Suprapubic skin (tissue), 4 donors: Measurements from ENCODE around the gene NAP1L4. TPM values are rescaled to one million over a fixed set of nuclear protein-coding genes. Genes with fewer than 3 reads are reported as not detected.
A peak's percentile ranks its signal among the peaks of the same experiment; 100 is the strongest.

Experiments used
- DNase-seq, 2 donors: peaks; one replicate each; pipeline ENCODE4 v3.0.0-alpha.2; 2019; ENCODE audit warnings: low spot score in 2 of 2
- H3K27ac ChIP-seq: fragments of 200-600 bp; sonication (generic); one replicate; pipeline ENCODE4 v1.5.1; 2019
- H3K27me3 ChIP-seq: fragments of 200-600 bp; sonication (generic); one replicate; pipeline ENCODE4 v1.5.1; 2019
- H3K36me3 ChIP-seq: fragments of 200-600 bp; sonication (generic); one replicate; pipeline ENCODE4 v1.5.1; 2019
- H3K4me1 ChIP-seq: fragments of 200-600 bp; sonication (generic); one replicate; pipeline ENCODE4 v1.5.1; 2019
- H3K4me3 ChIP-seq: fragments of 200-600 bp; sonication (generic); one replicate; pipeline ENCODE4 v1.5.1; 2019; ENCODE audit warnings: mild to moderate bottlenecking
- H3K9me3 ChIP-seq: fragments of 200-600 bp; sonication (generic); one replicate; pipeline ENCODE4 v1.5.1; 2019
- EP300 ChIP-seq: sonication (generic); formaldehyde crosslinking; IDR thresholded peaks from one replicate; pipeline ENCODE4 v1.6.1; 2017; ENCODE audit warnings: antibody characterized with exemption
- POLR2A ChIP-seq, 2 donors: fragments of 450-650 bp; IDR thresholded peaks; one replicate each; pipeline ENCODE4 v1.6.1; 2017; ENCODE audit warnings: antibody characterized with exemption in 2 of 2, mild to moderate bottlenecking in 2 of 2, moderate library complexity in 2 of 2
- POLR2AphosphoS5 ChIP-seq, 3 donors: sonication (generic); formaldehyde crosslinking; IDR thresholded peaks; one replicate each; pipeline ENCODE4 v1.6.1; 2017; ENCODE audit warnings: antibody characterized with exemption in 3 of 3
- WGBS: methylation state at CpG from one replicate; pipeline ENCODE4 v1.1.5; 2018; 5-methylcytosine and 5-hydroxymethylcytosine counted together
- total RNA-seq, 4 donors: library from RNA; depleted of rRNA; stranded (reverse); fragments of >200 nt; gene quantifications; one replicate each; pipeline ENCODE4 v1.1.0, GENCODE V29; 2016
- TF ChIP-seq, protein P1 (sequence below), 2 donors: fragments of 200-600 bp in 1 of 2; fragments of 450-650 bp in 1 of 2; sonication (generic) in 1 of 2; IDR thresholded peaks; one replicate each; pipeline ENCODE4 v1.5.1; 2016 to 2019; ENCODE audit warnings: antibody characterized with exemption in 2 of 2, mild to moderate bottlenecking in 1 of 2, moderate library complexity in 1 of 2

Gene NAP1L4
- total RNA-seq, 4 donors from 2014 or later = 70.7 to 150 (median 97.5) TPM

- 76% methylated on average over 5 of the region's 18 CpGs for WGBS
- Histone ChIP-seq H3K27me3 (no peaks in the 10 kb centered on the region), H3K4me3 (no peak overlapping the region), H3K4me1 (peaks cover 35% of the 10 kb centered on the region), H3K36me3 (no peaks in the 10 kb centered on the region), H3K9me3 (no peaks in the 10 kb centered on the region), H3K27ac (no peak overlapping the region)
- no peak for DNase-seq
- no peak for TF ChIP-seq EP300
- TF ChIP-seq, protein P1, sequence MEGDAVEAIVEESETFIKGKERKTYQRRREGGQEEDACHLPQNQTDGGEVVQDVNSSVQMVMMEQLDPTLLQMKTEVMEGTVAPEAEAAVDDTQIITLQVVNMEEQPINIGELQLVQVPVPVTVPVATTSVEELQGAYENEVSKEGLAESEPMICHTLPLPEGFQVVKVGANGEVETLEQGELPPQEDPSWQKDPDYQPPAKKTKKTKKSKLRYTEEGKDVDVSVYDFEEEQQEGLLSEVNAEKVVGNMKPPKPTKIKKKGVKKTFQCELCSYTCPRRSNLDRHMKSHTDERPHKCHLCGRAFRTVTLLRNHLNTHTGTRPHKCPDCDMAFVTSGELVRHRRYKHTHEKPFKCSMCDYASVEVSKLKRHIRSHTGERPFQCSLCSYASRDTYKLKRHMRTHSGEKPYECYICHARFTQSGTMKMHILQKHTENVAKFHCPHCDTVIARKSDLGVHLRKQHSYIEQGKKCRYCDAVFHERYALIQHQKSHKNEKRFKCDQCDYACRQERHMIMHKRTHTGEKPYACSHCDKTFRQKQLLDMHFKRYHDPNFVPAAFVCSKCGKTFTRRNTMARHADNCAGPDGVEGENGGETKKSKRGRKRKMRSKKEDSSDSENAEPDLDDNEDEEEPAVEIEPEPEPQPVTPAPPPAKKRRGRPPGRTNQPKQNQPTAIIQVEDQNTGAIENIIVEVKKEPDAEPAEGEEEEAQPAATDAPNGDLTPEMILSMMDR (IDR thresholded peaks at IDR 0.05) = no peak
- no peak for TF ChIP-seq POLR2A (IDR thresholded peaks at IDR 0.05)
- no peak for TF ChIP-seq POLR2AphosphoS5 (IDR thresholded peaks at IDR 0.05)
Measured at GRCh38 chr11:2914455-2915195, 77.5 kb downstream of the NAP1L4 start.

DNA sequence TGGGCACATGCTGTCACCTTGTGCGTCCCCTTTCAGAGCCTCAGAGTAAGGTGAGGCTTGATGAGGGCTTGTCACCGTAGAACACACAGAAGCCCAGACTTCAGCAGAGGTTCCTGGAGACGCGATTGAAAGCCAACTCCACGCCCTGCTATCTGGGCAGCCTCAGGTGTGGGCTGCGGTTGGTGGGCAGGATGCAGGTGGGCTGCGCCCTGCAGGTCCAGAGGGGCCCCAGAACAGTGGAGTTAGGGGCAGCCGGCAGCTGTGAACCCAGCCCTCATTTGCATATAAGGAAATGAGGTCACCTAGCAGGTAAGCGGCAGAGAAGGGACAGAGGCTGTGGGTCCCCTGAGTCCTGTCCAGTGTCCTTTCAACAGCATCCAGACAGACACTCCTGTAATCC, 78.4 kb downstream of the NAP1L4 start:
- Histone ChIP-seq H3K36me3 (no peaks in the 10 kb centered on the region), H3K9me3 (no peaks in the 10 kb centered on the region), H3K27ac (no peak overlapping the region), H3K4me3 (no peak overlapping the region), H3K27me3 (no peaks in the 10 kb centered on the region), H3K4me1 (peaks cover 40% of the 10 kb centered on the region)
- DNase-seq = no peak
- TF ChIP-seq POLR2AphosphoS5 (IDR thresholded peaks at IDR 0.05) (no peak), POLR2A (IDR thresholded peaks at IDR 0.05) (no peak), EP300 (no peak)
- TF ChIP-seq, protein P1 (IDR thresholded peaks at IDR 0.05) = no peak
- 85% methylated on average over 4 of the region's 9 CpGs for WGBS

- H3K4me3 ChIP-seq = no peak overlapping the region
- 63% methylated on average over 8 of the region's 13 CpGs for WGBS
- no peaks in the 10 kb centered on the region for H3K9me3 ChIP-seq
- H3K27me3 ChIP-seq = no peaks in the 10 kb centered on the region
- H3K27ac ChIP-seq = peak overlapping the region; percentile 81
- no peak for DNase-seq
- peaks cover 40% of the 10 kb centered on the region for H3K4me1 ChIP-seq
- no peaks in the 10 kb centered on the region for H3K36me3 ChIP-seq
- TF ChIP-seq, protein P1 (IDR thresholded peaks at IDR 0.05) = no peak
- TF ChIP-seq POLR2AphosphoS5 (IDR thresholded peaks at IDR 0.05) = no peak
- TF ChIP-seq POLR2A (IDR thresholded peaks at IDR 0.05) = no peak
- no peak for TF ChIP-seq EP300
Measured at GRCh38 chr11:2913019-2913431, 79.1 kb downstream of the NAP1L4 start.

GRCh38 chr11:2912498-2912897, 79.6 kb downstream of the NAP1L4 start:
- no peak overlapping the region for H3K4me3 ChIP-seq
- H3K27ac ChIP-seq = peak overlapping the region; percentile 81
- no peaks in the 10 kb centered on the region for H3K27me3 ChIP-seq
- H3K9me3 ChIP-seq = no peaks in the 10 kb centered on the region
- no peak for DNase-seq
- H3K4me1 ChIP-seq = peaks cover 40% of the 10 kb centered on the region
- WGBS = 47% methylated on average over 3 of the region's 5 CpGs
- TF ChIP-seq POLR2AphosphoS5 (IDR thresholded peaks at IDR 0.05) (peak in 2 of 3 donors; percentile 39 to 44), EP300 (no peak)
- no peaks in the 10 kb centered on the region for H3K36me3 ChIP-seq

- DNase-seq = no peak
- WGBS = 44% methylated on average over 5 of the region's 12 CpGs
- Histone ChIP-seq H3K4me3 (no peak overlapping the region), H3K27me3 (no peaks in the 10 kb centered on the region), H3K36me3 (no peaks in the 10 kb centered on the region), H3K27ac (peak overlapping the region; percentile 81), H3K9me3 (no peaks in the 10 kb centered on the region), H3K4me1 (peaks cover 40% of the 10 kb centered on the region)
- TF ChIP-seq POLR2AphosphoS5 (IDR thresholded peaks at IDR 0.05) (no peak), POLR2A (IDR thresholded peaks at IDR 0.05) (no peak)
Measured at GRCh38 chr11:2911785-2912391, 80.2 kb downstream of the NAP1L4 start.

GRCh38 chr11:2911088-2911784, 80.9 kb downstream of the NAP1L4 start:
- no peak for DNase-seq
- 69% methylated on average over 17 of the region's 18 CpGs for WGBS
- H3K27ac ChIP-seq = peak overlapping the region; percentile 81
- TF ChIP-seq POLR2A (IDR thresholded peaks at IDR 0.05) (no peak), EP300 (no peak), POLR2AphosphoS5 (IDR thresholded peaks at IDR 0.05) (no peak)
- TF ChIP-seq, protein P1 (IDR thresholded peaks at IDR 0.05) = no peak
- no peaks in the 10 kb centered on the region for H3K9me3 ChIP-seq
- no peaks in the 10 kb centered on the region for H3K36me3 ChIP-seq
- H3K4me3 ChIP-seq = no peak overlapping the region
- H3K27me3 ChIP-seq = no peaks in the 10 kb centered on the region
- H3K4me1 ChIP-seq = peaks cover 40% of the 10 kb centered on the region
